Stomach (tissue), 4 donors: ENCODE results near the gene ZBTB37.

ENCODE experiments used
- EP300 ChIP-seq: sonication (generic); formaldehyde crosslinking; IDR thresholded peaks from one replicate; pipeline ENCODE4 v1.6.1; 2017; ENCODE audit warnings: antibody characterized with exemption
- POLR2A ChIP-seq, 4 donors: fragments of 450-650 bp; IDR thresholded peaks; one replicate each; pipeline ENCODE4 v1.6.1; 2016; ENCODE audit warnings: antibody characterized with exemption in 4 of 4, control low read depth in 2 of 4, mild to moderate bottlenecking in 1 of 4, moderate library complexity in 1 of 4
- POLR2AphosphoS5 ChIP-seq, 3 donors: sonication (generic); formaldehyde crosslinking; IDR thresholded peaks; one replicate each; pipeline ENCODE4 v1.6.1; 2016; ENCODE audit warnings: antibody characterized with exemption in 3 of 3
- TF ChIP-seq, protein P1 (sequence below), 7 experiments: fragments of 450-650 bp in 4 of 7; fragments of 200-600 bp in 3 of 7; sonication (generic) in 3 of 7; IDR thresholded peaks; one replicate each; pipeline ENCODE4 v1.5.1; 2016 to 2019; ENCODE audit warnings: antibody characterized with exemption in 7 of 7, control low read depth in 2 of 7, mild to moderate bottlenecking in 1 of 7

DNA sequence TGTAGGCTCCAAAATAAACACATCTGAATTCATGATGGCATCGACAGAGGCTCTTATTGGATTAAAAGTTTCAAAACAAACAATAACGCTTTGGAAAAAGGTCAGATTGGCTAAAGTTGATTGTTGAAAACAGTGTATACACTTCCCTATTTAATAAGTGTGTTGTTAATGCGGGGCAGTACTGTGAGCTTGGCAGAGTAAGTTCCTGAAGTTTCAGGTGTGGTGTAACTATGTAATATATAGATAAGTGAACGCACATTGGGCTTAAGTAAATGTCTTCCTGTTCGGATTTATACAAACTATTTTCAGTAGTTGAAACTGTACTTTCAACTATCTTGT lies 810 bp downstream of the ZBTB37 start:
- peak in 1 of 3 donors; percentile 27 for TF ChIP-seq POLR2AphosphoS5 (IDR thresholded peaks at IDR 0.05)
- TF ChIP-seq, protein P1, sequence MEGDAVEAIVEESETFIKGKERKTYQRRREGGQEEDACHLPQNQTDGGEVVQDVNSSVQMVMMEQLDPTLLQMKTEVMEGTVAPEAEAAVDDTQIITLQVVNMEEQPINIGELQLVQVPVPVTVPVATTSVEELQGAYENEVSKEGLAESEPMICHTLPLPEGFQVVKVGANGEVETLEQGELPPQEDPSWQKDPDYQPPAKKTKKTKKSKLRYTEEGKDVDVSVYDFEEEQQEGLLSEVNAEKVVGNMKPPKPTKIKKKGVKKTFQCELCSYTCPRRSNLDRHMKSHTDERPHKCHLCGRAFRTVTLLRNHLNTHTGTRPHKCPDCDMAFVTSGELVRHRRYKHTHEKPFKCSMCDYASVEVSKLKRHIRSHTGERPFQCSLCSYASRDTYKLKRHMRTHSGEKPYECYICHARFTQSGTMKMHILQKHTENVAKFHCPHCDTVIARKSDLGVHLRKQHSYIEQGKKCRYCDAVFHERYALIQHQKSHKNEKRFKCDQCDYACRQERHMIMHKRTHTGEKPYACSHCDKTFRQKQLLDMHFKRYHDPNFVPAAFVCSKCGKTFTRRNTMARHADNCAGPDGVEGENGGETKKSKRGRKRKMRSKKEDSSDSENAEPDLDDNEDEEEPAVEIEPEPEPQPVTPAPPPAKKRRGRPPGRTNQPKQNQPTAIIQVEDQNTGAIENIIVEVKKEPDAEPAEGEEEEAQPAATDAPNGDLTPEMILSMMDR (IDR thresholded peaks at IDR 0.05): no peak
- no peak for TF ChIP-seq POLR2A (IDR thresholded peaks at IDR 0.05)
- TF ChIP-seq EP300: no peak
